Activated T-helper 2 cell treated with anti-CD3 and anti-CD28 coated beads, Interferon-gamma antibody, Interleukin-2, Interleukin-4, amounts not matched to agents 10 μg/mL and 5 μg/mL and 100 μg/mL, durations not matched to agents 14 hours and 24 hours and 36 hours (primary cell): Measurements from ENCODE around the gene STK35. TPM values are rescaled to one million over a fixed set of nuclear protein-coding genes. Genes with fewer than 3 reads are reported as not detected.

Experiments used
- total RNA-seq: library from RNA; stranded (reverse); gene quantifications from 2 replicates; pipeline ENCODE4 v1.2.3, GENCODE V29; 2022

The STK35 gene
- total RNA-seq, 1 donor from 2014 or later, result 18.9 TPM

Other genes starting within 250 kb of the STK35 start
- not detected in 2 replicates for gene SIRPA, start 206.4 kb upstream of the STK35 start, total RNA-seq
- gene PDYN, start 107.8 kb upstream of the STK35 start, total RNA-seq, result not detected in 2 replicates
- not detected in 2 replicates for gene TGM3, start 194.2 kb downstream of the STK35 start, total RNA-seq